ENCODE data around the gene CEP131.

Gene CEP131

DNA sequence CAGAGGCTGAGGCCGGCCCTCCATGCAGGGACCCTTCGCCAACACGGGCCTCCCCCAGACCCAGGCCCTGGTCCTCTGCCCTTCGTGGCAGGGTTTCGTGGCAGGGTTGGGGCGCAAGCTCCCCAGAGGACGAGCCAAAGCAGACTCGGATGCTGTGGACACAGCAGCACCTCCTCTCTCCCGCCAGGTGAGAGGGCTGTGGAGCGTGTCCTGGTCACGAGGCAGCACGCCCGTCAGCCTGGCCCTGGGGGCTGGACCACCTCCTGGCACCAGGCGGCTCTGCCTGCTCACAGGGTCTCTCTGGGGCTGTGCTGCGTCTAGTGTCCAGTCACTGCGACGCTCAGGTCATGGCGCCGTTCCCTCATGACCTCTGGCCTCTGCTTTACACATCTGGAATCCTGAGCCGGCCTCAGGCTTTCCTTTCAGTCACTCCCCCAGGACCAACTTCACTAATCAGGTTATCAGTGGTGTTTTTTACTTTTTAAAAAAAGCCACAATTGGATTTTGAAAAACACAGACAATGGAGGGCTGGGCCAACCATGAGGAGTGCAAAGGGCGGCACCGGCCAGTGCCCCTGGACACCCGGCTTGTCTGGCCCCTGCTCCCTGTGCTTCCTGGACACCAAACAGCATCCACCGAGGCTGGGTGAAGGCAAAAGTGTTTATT, 21.7 kb upstream of the CEP131 start:
- Histone ChIP-seq H3K27ac (replicated peaks) (no peak overlapping the region), H3K27me3 (ENCODE audit: insufficient read depth, poor library complexity, severe bottlenecking) (no peaks in the 10 kb centered on the region), H3K4me3 (replicated peaks; ENCODE audit: insufficient read depth, low read length) (no peak overlapping the region)
- TF ChIP-seq REST (IDR thresholded peaks at IDR 0.05; ENCODE audit: insufficient replicate concordance, low read depth) (no peak), POLR2AphosphoS5 (IDR thresholded peaks at IDR 0.05; ENCODE audit: low read depth) (peak; percentile 21; the same call in 1 of the 2 replicates)
- DNase-seq (ENCODE audit: low read depth in 1 of 2, low spot score in 1 of 2), result no peak

- no peak for DNase-seq (ENCODE audit: low read depth in 1 of 2, low spot score in 1 of 2)
These were observed 20.5 kb upstream of the CEP131 start for GRCh38 chr17:81243333-81243664.

GRCh38 chr17:81242421-81243332, 19.9 kb upstream of the CEP131 start:
- peak; percentile 63 for TF ChIP-seq REST (IDR thresholded peaks at IDR 0.05; ENCODE audit: insufficient replicate concordance, low read depth)
- TF ChIP-seq SPI1 (IDR thresholded peaks at IDR 0.05; ENCODE audit: borderline replicate concordance, low read depth), result no peak
- peak; percentile 50; the same call in 1 of the 2 replicates for TF ChIP-seq POLR2AphosphoS5 (IDR thresholded peaks at IDR 0.05; ENCODE audit: low read depth)
- TF ChIP-seq CTCF (IDR thresholded peaks at IDR 0.05; ENCODE audit: insufficient read depth, low read length), result no peak
- no peak for TF ChIP-seq GABPA (IDR thresholded peaks at IDR 0.05; ENCODE audit: low read depth)
- no peak overlapping the region for H3K27ac ChIP-seq (replicated peaks)
- no peak for DNase-seq (ENCODE audit: low read depth in 1 of 2, low spot score in 1 of 2)
- no peak overlapping the region for H3K4me3 ChIP-seq (replicated peaks; ENCODE audit: insufficient read depth, low read length)
- H3K27me3 ChIP-seq (ENCODE audit: insufficient read depth, poor library complexity, severe bottlenecking), result no peaks in the 10 kb centered on the region

More at GRCh38 chr17:81243333-81243664, 20.5 kb upstream of the CEP131 start:
- TF ChIP-seq REST (IDR thresholded peaks at IDR 0.05; ENCODE audit: insufficient replicate concordance, low read depth) (no peak), CTCF (IDR thresholded peaks at IDR 0.05; ENCODE audit: insufficient read depth, low read length) (no peak), POLR2AphosphoS5 (IDR thresholded peaks at IDR 0.05; ENCODE audit: low read depth) (no peak), SPI1 (IDR thresholded peaks at IDR 0.05; ENCODE audit: borderline replicate concordance, low read depth) (no peak), GABPA (IDR thresholded peaks at IDR 0.05; ENCODE audit: low read depth) (no peak)
- H3K27ac ChIP-seq (replicated peaks), result no peak overlapping the region
- H3K4me3 ChIP-seq (replicated peaks; ENCODE audit: insufficient read depth, low read length), result no peak overlapping the region
- H3K27me3 ChIP-seq (ENCODE audit: insufficient read depth, poor library complexity, severe bottlenecking), result no peaks in the 10 kb centered on the region

Measured in HL-60 (cell line).